ENCODE results near the gene ECE1. TPM values are rescaled to one million over a fixed set of nuclear protein-coding genes. Genes with fewer than 3 reads are reported as not detected.

The ECE1 gene
- total and polyA plus RNA-seq, 7 donors = 12.2 to 24.9 (median 14.6) TPM

DNA sequence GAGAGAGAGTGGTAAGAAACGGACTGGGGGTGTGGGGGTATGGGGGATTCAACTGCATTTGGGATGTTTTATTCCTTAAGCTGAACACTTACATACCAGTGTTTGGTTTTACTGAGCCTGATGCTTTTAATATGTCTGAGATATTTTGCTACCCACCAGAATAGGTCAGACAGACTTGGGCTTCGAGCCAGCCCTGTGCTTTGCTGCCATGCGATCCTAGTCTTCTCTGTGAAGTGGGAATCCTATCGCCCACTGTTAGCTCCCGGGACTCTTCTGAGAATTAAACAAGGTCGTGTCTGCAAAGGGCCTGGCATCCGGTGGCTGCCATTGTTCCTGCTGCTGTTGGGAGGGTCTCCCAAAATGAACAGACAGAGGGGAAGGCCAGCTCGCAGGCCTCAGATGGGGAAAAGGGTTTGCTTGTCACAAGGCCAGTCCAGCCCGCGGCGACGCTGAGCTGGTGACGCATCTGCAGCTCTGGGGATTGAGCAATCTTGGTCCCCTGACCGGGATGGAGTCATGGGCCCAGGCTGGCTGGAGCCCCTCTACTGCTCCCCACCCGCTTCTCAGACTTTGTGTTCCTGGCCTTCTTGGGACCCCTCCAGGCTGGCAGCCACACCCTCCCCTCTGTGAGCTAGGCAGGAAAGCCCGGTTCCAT lies 26.9 kb upstream of the ECE1 start:
- Histone ChIP-seq H3K27ac (peak overlapping the region; percentile 72), H3K9me3 (no peaks in the 10 kb centered on the region), H3K4me3 (no peak overlapping the region), H3K4me1 (peaks cover 13% of the 10 kb centered on the region), H3K27me3 (ENCODE audit: insufficient read depth in 3 of 3, low read length in 2 of 3) (peaks cover 0 to 3% (median 0%) of the 10 kb centered on the region in 3 donors), H3K36me3 (ENCODE audit: insufficient read depth in 1 of 2, low read depth in 1 of 2) (no peaks in the 10 kb centered on the region)
- intact Hi-C loops (cut with DNase I) = no loop called here
- DNase-seq = peak; percentile 85 to 90
- 48 to 69% (median 49%) methylated on average over 14 to 16 of the region's 16 CpGs for WGBS, 3 donors
- TF ChIP-seq CTCF (IDR thresholded peaks at IDR 0.05) = no peak
- peak; percentile 60 to 73 (median 61) for ATAC-seq

DNA sequence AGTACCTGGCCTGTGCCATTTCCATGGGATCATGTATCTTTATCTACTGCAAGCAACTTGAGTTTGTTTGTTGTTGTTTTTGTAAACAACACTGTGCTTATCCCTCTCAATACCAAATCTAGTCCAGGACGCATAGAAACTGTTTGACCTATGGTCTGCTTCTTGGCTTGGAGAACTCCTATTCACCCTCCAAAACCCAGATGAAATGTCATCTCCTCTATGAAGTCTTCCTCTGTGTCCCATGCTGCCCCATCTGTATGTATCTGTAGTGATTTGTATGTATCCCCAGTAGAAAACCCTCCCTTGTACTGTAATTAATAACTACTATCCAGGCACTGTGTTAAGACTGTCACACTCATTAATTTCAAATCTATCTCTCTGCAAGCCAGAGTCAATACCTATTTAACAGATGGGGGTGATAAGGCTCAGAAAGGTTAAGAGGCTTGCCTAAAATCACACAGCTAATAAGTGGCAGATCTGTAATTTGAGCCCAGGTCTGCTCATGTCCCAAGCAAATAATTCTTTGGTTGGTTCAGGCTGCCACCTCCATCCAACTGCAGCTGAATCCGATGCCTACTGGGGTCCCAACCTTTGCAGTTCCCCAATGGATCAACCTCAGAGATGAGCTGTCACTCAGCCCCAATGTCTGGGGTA lies 24.6 kb upstream of the ECE1 start:
- Histone ChIP-seq H3K36me3 (ENCODE audit: insufficient read depth in 1 of 2, low read depth in 1 of 2) (no peaks in the 10 kb centered on the region), H3K27ac (no peak overlapping the region), H3K4me1 (peaks cover 13% of the 10 kb centered on the region), H3K9me3 (no peaks in the 10 kb centered on the region), H3K4me3 (no peak overlapping the region), H3K27me3 (ENCODE audit: insufficient read depth in 3 of 3, low read length in 2 of 3) (peaks cover 0 to 3% (median 0%) of the 10 kb centered on the region in 3 donors)
- intact Hi-C loops (cut with DNase I) = no loop called here
- DNase-seq (no peak), ATAC-seq (no peak)
- WGBS, 3 donors = 89 to 95% (median 92%) methylated on average over 2 of the region's 2 CpGs
- TF ChIP-seq CTCF (IDR thresholded peaks at IDR 0.05) = no peak

DNA sequence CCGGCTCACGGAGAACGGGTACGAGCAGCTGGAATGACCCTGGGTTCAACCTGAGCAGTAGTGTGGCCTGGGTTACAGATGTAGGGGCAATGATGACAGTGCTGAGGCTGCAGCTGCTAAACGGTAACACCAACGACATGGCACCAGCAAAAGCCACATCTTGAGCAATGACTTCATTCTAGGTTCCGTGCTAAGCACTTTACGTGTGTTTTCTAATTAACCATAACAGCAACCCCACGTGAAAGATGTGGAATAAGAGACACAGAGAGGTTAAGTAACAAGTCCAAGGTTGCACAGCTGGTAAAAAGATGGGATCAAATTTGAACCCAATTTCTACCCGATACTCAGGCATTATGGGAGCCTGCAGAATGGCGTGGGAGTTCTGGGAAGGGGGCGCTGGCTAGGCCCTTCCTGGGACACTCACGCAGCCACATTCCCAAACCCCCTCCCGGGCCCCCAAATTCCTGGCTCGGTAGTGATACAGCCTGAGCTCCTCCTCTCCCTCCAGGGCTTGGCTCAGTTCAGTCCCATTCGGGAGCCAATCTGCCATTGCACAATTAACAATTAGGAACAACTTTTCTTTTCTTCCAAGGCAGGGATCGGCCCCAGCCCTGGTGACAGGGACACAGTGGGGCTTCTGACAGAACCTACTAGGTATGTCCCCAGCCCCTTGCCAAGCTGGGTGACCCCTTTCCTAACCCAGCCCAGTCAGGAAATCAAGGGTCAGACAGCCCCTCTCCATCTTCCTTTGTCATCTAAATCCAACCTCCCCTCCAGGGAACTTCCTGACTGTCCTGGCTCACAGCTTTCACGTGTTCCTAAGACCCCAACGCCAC lies 23.8 kb upstream of the ECE1 start:
- H3K27ac ChIP-seq = no peak overlapping the region
- H3K4me1 ChIP-seq = peaks cover 7% of the 10 kb centered on the region
- peak; percentile 54 to 75 for DNase-seq
- H3K27me3 ChIP-seq (ENCODE audit: insufficient read depth in 3 of 3, low read length in 2 of 3) = peaks cover 0 to 3% (median 0%) of the 10 kb centered on the region in 3 donors
- no peak for TF ChIP-seq CTCF (IDR thresholded peaks at IDR 0.05)
- H3K36me3 ChIP-seq (ENCODE audit: insufficient read depth in 1 of 2, low read depth in 1 of 2) = no peaks in the 10 kb centered on the region
- no peaks in the 10 kb centered on the region for H3K9me3 ChIP-seq
- no peak overlapping the region for H3K4me3 ChIP-seq
- intact Hi-C loops (cut with DNase I) = no loop called here
- 44 to 59% (median 46%) methylated on average over 19 of the region's 19 CpGs for WGBS, 3 donors
- peak in 3 of 4 donors; percentile 24 to 44 (median 34) for ATAC-seq

- ATAC-seq = peak in 3 of 4 donors; percentile 21 to 32 (median 22)
Measured at GRCh38 chr1:21313203-21313885, 23.1 kb upstream of the ECE1 start.

More at GRCh38 chr1:21313203-21313885, 23.1 kb upstream of the ECE1 start:
- peak in 1 of 2 donors; percentile 50 for DNase-seq
- TF ChIP-seq CTCF (IDR thresholded peaks at IDR 0.05) = no peak
- H3K27ac ChIP-seq = no peak overlapping the region
- no peaks in the 10 kb centered on the region for H3K36me3 ChIP-seq (ENCODE audit: insufficient read depth in 1 of 2, low read depth in 1 of 2)
- H3K9me3 ChIP-seq = no peaks in the 10 kb centered on the region
- peaks cover 4% of the 10 kb centered on the region for H3K4me1 ChIP-seq
- no peak overlapping the region for H3K4me3 ChIP-seq
- peaks cover 0 to 1% (median 0%) of the 10 kb centered on the region in 3 donors for H3K27me3 ChIP-seq (ENCODE audit: insufficient read depth in 3 of 3, low read length in 2 of 3)
- intact Hi-C loops (cut with DNase I) = no loop called here
- WGBS, 3 donors = 57 to 70% (median 59%) methylated on average over 6 of the region's 6 CpGs
